Calu3 (cell line): ENCODE data around the gene CTSC. TPM values are rescaled to one million over a fixed set of nuclear protein-coding genes. Genes with fewer than 3 reads are reported as not detected.

Source experiments
- BruUV-seq: library from RNA; stranded (reverse); fragments of 400-500 nt; replicated peaks from 2 replicates; lab custom pipeline; 2021; lab: Mats Ljungman, UMichigan
- CTCF ChIA-PET: fragments of 300-600 bp; sonication (Branson Sonifier 250); formaldehyde crosslinking; loops from one replicate; lab custom pipeline; 2022; ENCODE audit warnings: antibody characterized with exemption; lab: Charles Lee
- DNase-seq: peaks from one replicate; pipeline ENCODE4 v3.0.0; 2022
- H3K27ac Mint-ChIP-seq: one replicate; pipeline ENCODE4 v1.8.0; 2022; ENCODE audit warnings: mixed read lengths; ENCODE audit not compliant: unreplicated experiment
- H3K27me3 Mint-ChIP-seq: one replicate; pipeline ENCODE4 v1.8.0; 2022; ENCODE audit warnings: mixed read lengths; ENCODE audit not compliant: unreplicated experiment
- H3K36me3 Mint-ChIP-seq: one replicate; pipeline ENCODE4 v1.8.0; 2022; ENCODE audit warnings: mild to moderate bottlenecking, moderate library complexity, mixed read lengths; ENCODE audit not compliant: insufficient read depth, unreplicated experiment
- H3K4me1 Mint-ChIP-seq: one replicate; pipeline ENCODE4 v1.8.0; 2022; ENCODE audit warnings: mild to moderate bottlenecking, low read depth, mixed read lengths; ENCODE audit not compliant: unreplicated experiment
- H3K4me3 Mint-ChIP-seq: one replicate; pipeline ENCODE4 v1.8.0; 2022; ENCODE audit warnings: mild to moderate bottlenecking, low read depth, moderate library complexity, mixed read lengths; ENCODE audit not compliant: unreplicated experiment
- H3K9me3 Mint-ChIP-seq: one replicate; pipeline ENCODE4 v1.8.0; 2022; ENCODE audit warnings: low read depth, mixed read lengths; ENCODE audit not compliant: unreplicated experiment
- intact Hi-C: fragments of 100-400 bp; cut with micrococcal nuclease; formaldehyde crosslinking; loops from one replicate; pipeline ENCODE4 v1.10.0; 2022; ENCODE audit not compliant: unreplicated experiment
- total RNA-seq: library from RNA; stranded (reverse); gene quantifications from 2 replicates; pipeline ENCODE4 v1.2.3, GENCODE V29; 2022
- TF ChIP-seq, protein P1 (sequence below): fragments of 200-600 bp; IDR thresholded peaks from one replicate; pipeline ENCODE4 v1.8.0; 2022; ENCODE audit warnings: antibody characterized with exemption; ENCODE audit not compliant: unreplicated experiment

Gene CTSC
- total RNA-seq, 1 experiment from 2014 or later = 413 TPM

DNA sequence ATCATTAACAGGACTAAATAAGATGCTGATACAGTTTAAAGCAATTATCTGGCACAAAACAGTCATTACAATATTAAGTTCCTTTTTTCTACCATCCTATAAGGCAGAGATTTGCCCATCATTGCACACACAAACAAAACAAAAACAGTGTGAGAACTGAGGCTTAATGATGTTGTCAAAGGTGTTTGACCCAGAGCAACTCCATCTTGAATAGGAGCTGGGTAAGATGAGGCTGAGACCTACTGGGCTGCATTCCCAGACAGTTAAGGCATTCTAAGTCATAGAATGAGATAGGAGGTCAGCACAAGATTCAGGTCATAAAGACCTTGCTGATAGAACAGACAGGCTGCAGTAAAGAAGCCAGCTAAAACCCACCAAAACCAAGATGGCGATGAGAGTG lies 33.2 kb downstream of the CTSC start:
- no peak for DNase-seq
- peaks cover 49% of the 10 kb centered on the region for H3K36me3 Mint-ChIP-seq
- no peak overlapping the region for H3K27ac Mint-ChIP-seq
- peaks cover 31% of the 10 kb centered on the region for H3K4me1 Mint-ChIP-seq
- TF ChIP-seq, protein P1, sequence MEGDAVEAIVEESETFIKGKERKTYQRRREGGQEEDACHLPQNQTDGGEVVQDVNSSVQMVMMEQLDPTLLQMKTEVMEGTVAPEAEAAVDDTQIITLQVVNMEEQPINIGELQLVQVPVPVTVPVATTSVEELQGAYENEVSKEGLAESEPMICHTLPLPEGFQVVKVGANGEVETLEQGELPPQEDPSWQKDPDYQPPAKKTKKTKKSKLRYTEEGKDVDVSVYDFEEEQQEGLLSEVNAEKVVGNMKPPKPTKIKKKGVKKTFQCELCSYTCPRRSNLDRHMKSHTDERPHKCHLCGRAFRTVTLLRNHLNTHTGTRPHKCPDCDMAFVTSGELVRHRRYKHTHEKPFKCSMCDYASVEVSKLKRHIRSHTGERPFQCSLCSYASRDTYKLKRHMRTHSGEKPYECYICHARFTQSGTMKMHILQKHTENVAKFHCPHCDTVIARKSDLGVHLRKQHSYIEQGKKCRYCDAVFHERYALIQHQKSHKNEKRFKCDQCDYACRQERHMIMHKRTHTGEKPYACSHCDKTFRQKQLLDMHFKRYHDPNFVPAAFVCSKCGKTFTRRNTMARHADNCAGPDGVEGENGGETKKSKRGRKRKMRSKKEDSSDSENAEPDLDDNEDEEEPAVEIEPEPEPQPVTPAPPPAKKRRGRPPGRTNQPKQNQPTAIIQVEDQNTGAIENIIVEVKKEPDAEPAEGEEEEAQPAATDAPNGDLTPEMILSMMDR = no peak
- intact Hi-C loops = no loop called here
- peaks cover 2% of the 10 kb centered on the region for H3K9me3 Mint-ChIP-seq
- no peak overlapping the region for H3K4me3 Mint-ChIP-seq
- H3K27me3 Mint-ChIP-seq = no peaks in the 10 kb centered on the region
- CTCF ChIA-PET = no interaction called here
- no TSS peak for BruUV-seq

DNA sequence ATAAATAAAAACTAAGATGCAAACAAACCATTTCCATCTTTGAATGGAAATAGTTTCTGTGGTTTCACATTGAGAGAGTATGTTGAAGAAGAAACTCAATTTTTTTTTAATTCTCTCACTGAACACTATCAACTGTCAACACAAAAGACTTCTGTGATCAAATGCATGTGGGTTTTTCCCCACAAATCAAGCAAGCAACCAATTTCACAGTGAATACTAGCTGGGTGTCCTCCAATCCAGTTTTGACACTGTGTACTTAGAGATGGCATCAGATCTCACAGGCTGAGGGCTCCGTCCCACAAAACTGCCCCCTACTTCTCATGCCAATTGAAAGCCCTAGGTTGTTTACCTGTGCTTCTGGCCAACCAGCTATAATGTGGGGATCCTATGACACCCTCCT lies 34.5 kb downstream of the CTSC start:
- H3K9me3 Mint-ChIP-seq = peaks cover 2% of the 10 kb centered on the region
- no peaks in the 10 kb centered on the region for H3K27me3 Mint-ChIP-seq
- peaks cover 44% of the 10 kb centered on the region for H3K36me3 Mint-ChIP-seq
- CTCF ChIA-PET = no interaction called here
- TF ChIP-seq, protein P1 = no peak
- no peak overlapping the region for H3K4me3 Mint-ChIP-seq
- intact Hi-C loops = no loop called here
- H3K27ac Mint-ChIP-seq = peak overlapping the region; percentile 4
- DNase-seq = no peak
- no TSS peak for BruUV-seq
- H3K4me1 Mint-ChIP-seq = peaks cover 35% of the 10 kb centered on the region

DNA sequence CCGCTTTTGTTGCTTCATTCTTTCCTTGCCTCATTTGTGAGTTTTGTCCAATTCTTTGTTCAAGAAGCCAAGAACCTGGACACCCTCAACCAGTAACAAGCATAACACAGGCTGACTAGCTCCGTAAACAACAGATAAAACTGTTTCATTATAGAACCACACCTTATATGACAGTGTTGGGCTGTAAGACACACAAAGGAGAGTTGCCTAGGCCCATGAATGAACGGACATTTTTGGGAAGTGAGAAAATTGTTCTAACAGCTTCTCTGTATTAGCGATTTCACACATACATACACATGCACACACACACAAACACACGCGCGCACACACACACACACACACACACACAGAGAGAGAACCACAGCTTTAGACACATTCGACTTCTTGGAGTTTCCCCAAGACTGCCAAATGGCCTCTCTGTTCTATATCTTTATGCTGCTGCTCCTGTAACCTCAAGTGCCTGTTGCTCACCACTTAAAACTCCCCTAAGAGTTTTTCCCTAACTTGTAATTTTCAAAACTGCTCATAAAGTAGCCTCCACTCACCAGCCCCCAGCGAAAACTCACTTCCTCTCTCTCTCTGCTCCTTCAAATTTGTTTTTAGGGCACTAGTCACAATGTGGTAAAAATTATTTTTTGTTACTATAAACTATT lies 35.9 kb downstream of the CTSC start:
- DNase-seq = no peak
- no TSS peak for BruUV-seq
- intact Hi-C loops = no loop called here
- H3K4me3 Mint-ChIP-seq = no peak overlapping the region
- TF ChIP-seq, protein P1 = no peak
- H3K27me3 Mint-ChIP-seq = no peaks in the 10 kb centered on the region
- H3K36me3 Mint-ChIP-seq = peaks cover 34% of the 10 kb centered on the region
- CTCF ChIA-PET = interaction anchor here (0.9 kb wide), 1 partner anchor 18 kb away, joined by 7 read pairs; no protein-coding TSS in a partner anchor
- peak overlapping the region; percentile 4 for H3K27ac Mint-ChIP-seq
- no peaks in the 10 kb centered on the region for H3K9me3 Mint-ChIP-seq
- H3K4me1 Mint-ChIP-seq = peaks cover 28% of the 10 kb centered on the region

DNA sequence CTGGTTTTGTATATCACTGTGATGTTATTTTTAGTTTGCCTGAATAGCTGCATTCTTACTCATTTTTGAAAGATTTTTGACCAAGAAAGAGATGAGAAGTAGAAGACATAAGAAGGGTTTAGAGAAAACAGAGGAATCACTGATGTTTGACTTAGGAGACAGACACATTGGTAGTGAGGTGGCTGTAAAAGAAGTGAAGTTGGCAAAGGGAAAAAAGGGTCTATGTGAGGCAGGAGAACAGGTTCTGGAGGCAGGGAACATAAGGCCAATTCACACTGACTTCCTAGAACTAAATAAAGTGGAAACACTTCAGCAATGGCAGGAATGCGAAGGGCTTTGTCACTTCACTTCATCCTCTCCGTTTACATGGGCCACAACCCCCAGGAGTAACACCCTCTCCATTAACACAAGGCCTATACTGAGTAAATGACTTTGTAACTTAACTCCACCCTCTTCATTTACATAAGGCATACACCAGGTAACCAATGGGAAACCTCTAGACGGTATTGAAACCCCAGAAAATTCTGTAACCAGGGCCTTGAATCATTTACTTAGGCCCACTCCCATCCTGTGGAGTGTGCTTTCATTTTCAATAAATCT lies 36.5 kb downstream of the CTSC start:
- CTCF ChIA-PET = no interaction called here
- TF ChIP-seq, protein P1 = no peak

More for the DNA sequence above, 36.5 kb downstream of the CTSC start:
- intact Hi-C loops = no loop called here
- no peak for DNase-seq
- Mint-ChIP-seq H3K4me1 (peaks cover 28% of the 10 kb centered on the region), H3K36me3 (peaks cover 28% of the 10 kb centered on the region), H3K27ac (peak overlapping the region; percentile 4), H3K4me3 (no peak overlapping the region), H3K27me3 (no peaks in the 10 kb centered on the region), H3K9me3 (no peaks in the 10 kb centered on the region)
- no TSS peak for BruUV-seq
